Erythroblast (primary cell): ENCODE data around the gene NUDT6.
"Not testable (repeated sequence)": the region's sequence is repeated elsewhere in the genome, so short reads cannot be mapped to it uniquely, and the experiment has no call there.

Experiments
- DNase-seq, 2 experiments: peaks; one replicate each; lab custom pipeline; 2025; lab: John Stamatoyannopoulos, UW
- GATA1 ChIP-seq: IDR thresholded peaks from 2 replicates; pipeline ENCODE4 v1.6.1; 2011; ENCODE audit warnings: low read depth, mild to moderate bottlenecking, control low read depth, low read length, moderate library complexity
- POLR2A ChIP-seq: IDR thresholded peaks from 2 replicates; pipeline ENCODE4 v1.6.1; 2011; ENCODE audit warnings: mild to moderate bottlenecking, low read length

NUDT6 gene

GRCh38 chr4:122875949-122876348 is 46.4 kb downstream of the NUDT6 start:
- TF ChIP-seq POLR2A: no peak
- no peak for TF ChIP-seq GATA1
- no peak for DNase-seq

DNA sequence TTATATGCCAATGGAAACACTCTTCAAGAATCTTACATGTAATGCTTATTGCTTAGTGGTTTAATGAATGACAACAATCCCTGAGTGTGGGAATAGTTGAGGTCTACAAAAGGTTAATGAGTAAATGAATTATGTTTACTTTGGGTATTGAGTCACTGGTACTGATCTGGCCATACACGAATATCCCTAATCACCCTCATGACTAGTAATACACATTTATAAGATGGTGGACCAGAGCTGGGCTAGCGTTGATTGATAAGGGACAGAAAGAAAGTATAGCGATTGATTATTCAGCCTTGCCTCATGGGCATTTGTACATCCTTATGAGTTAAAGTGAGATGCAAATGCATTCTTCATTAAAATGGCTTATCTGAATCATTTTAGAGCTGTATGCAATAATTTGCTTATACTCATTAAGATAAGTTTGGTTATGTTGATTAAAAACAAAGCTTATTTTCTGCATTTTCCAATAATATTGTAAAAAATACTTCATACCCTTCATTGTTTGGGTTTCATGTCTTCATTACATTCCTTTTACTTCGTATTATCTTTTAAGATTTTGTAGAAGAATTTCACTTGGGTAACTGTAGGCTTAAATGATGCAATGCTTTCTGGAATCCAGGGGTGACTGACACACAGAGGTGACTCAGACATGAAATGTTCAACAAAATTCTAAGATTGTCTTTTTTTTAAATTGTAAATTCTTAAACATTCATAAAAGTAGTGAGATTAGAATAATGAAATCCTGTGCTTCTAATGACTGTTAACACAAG is 48.4 kb downstream of the NUDT6 start:
- TF ChIP-seq GATA1 (no peak), POLR2A (no peak)
- peak in 1 of 2 experiments; percentile 2 for DNase-seq

- no peak for DNase-seq
- TF ChIP-seq POLR2A (no peak), GATA1 (no peak)
These were observed 49.3 kb downstream of the NUDT6 start for GRCh38 chr4:122873146-122873545.

DNA sequence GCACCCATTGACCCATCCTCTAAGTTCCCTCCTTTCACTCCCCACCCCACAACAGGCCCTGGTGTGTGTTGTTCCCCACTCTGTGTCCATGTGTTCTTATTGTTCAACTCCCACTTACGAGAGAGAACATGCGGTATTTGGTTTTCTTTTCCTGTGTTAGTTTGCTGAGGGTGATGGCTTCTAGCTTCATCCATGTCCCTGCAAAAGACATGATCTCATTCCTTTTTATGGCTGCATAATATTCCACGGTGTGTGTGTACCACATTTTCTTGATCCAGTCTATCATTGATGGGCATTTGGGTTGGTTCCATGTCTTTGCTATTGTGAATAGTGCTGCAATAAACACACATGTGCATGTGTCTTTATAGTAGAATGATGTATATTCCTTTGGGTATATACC is 54.2 kb downstream of the NUDT6 start:
- not testable (repeated sequence) for DNase-seq

DNA sequence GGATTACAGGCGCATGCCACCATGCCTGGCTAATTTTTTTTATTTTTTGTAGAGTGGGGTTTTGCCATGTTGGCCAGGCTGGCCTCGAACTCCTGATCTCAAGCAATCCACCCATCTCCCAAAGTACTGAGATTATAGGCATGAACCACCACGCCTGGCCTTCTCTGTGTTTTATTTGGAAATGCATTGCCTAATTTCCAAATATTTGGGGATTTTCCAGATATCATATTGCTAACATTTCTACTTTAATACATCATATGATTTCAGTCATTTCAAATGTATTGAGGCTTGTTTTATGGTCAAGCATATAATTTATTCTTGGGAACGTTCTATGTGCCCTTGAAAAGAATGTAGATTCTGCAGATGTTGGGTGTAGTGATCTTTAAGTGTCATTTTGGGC is 57.0 kb downstream of the NUDT6 start:
- TF ChIP-seq POLR2A (no peak), GATA1 (no peak)
- no peak for DNase-seq

- no peak for TF ChIP-seq GATA1
- no peak for TF ChIP-seq POLR2A
- no peak for DNase-seq
These were observed 58.8 kb downstream of the NUDT6 start for GRCh38 chr4:122863639-122864038.

DNA sequence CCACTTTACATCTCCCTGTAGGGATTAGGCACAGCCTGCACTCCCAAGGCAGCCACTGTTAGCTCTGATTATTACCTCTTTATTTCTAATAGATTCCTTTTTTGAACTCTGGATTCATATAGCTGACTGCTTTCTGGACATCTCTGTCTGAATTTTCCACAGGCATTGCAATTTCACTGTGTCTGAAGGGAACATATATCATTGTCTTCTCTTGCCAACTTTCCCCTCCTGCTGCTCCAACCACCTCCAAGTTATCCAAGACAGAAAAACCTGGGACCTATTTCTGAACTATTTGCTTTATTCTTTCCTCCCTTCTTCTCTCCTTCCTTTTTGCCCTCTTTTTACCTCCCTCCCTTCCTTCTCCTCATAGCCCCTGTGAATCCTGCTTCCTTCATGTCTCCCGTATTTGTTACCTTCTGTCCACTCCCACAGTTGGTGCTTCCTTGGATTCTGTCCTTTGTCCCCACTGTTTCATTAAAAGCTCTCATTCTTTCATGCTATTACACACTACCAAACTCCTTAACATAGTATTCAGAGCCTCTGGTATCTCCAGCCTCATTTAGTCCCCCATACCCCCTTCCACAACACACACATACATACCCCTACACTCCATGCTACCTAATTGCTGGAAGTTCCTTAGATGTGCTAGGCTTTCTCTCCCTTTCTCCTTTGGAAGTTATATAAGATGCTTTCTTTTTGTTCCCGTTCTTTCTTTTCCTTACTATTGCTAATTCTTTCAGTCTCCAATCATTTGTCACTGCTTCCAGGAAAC is 61.0 kb downstream of the NUDT6 start:
- no peak for TF ChIP-seq GATA1
- no peak for TF ChIP-seq POLR2A
- no peak for DNase-seq

DNA sequence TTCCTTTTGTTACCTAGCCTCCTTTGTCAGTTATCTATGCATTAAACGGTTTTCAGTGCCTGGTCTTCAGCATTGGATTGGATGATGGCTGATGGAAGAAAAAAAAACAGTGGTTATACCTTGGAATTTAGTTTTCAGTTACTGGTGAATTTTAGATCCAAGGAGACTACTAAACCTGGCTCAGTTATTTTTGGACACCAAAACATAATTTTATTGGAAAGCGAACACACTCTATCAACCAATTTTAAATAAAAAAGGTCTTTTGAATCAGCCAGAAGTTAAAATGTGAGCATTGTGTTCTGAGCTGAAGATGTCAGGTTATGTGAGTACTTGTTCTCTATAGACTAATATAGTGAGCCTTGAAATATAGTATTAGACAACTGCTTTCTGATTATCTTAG is 63.7 kb downstream of the NUDT6 start:
- DNase-seq: no peak
- no peak for TF ChIP-seq POLR2A
- TF ChIP-seq GATA1: no peak

- no peak for TF ChIP-seq POLR2A
- no peak for TF ChIP-seq GATA1
- no peak for DNase-seq
These were observed 65.2 kb downstream of the NUDT6 start for GRCh38 chr4:122857160-122857559.

GRCh38 chr4:122855353-122855890 is 67.0 kb downstream of the NUDT6 start:
- no peak for TF ChIP-seq POLR2A
- no peak for TF ChIP-seq GATA1
- no peak for DNase-seq

- TF ChIP-seq GATA1 (no peak), POLR2A (no peak)
- DNase-seq: no peak
These were observed 67.7 kb downstream of the NUDT6 start for GRCh38 chr4:122854447-122855352.

DNA sequence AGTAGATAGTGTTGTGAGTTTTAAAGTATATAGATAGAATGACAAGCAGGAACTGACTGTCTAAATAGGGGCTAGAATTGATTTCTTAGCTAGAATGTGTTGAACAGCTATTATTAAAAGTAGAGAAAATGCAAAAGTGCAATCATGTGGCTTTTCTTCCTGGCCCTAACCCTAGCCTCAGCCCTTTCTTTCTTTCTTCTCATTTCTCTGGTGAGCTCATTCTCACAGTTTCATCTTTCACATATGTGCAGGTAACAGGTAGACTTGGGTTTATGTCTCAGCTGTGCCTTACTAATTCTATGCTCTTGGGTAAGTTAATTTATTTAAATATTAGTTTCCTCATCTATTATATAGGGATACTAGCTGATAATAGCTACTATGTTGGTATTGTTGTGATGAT is 70.8 kb downstream of the NUDT6 start:
- no peak for DNase-seq
- no peak for TF ChIP-seq GATA1

GRCh38 chr4:122849789-122850188 is 72.6 kb downstream of the NUDT6 start:
- DNase-seq: not testable (repeated sequence)

DNA sequence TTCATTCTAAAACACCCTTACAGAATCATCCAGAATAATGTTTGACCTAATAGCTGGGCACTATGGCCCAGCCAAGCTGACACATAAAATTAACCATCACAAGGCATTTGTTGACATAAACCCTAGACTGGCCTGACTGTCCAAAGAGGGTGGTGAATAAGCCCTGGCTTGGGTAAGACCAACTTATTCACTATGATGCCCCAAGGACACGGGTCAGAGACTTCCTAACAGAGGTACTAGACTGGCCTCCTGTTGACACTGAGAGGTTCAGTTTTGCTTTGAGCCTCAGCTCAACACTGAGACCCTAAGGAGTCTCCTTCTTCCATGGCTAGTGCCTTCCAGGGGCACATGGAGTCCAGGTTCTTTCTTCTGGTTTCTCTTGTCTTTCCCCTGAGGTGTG is 74.5 kb downstream of the NUDT6 start:
- TF ChIP-seq GATA1 (no peak), POLR2A (no peak)
- no peak for DNase-seq
